H9 (cell line): Measurements from ENCODE around the gene THSD4. TPM values are rescaled to one million over a fixed set of nuclear protein-coding genes. Genes with fewer than 3 reads are reported as not detected.

Experiments used
- DNase-seq: peaks from one replicate; pipeline ENCODE4 v3.0.0-alpha.2; 2017
- H2AFZ ChIP-seq: one replicate; pipeline ENCODE4 v1.6.1; 2013; ENCODE audit warnings: mild to moderate bottlenecking, low read length, control low read depth, moderate library complexity
- H2AK5ac ChIP-seq: 2 replicates; pipeline ENCODE4 v1.6.1; 2013; ENCODE audit warnings: low read length, control low read depth, mixed read lengths; ENCODE audit not compliant: insufficient read length
- H2BK120ac ChIP-seq: one replicate; pipeline ENCODE4 v1.6.1; 2013; ENCODE audit warnings: low read depth, mild to moderate bottlenecking, low read length, control low read depth, inconsistent platforms; ENCODE audit not compliant: poor library complexity, severe bottlenecking
- H2BK12ac ChIP-seq: 2 replicates; pipeline ENCODE4 v1.6.1; 2013; ENCODE audit warnings: low read length, control low read depth, mixed read lengths, low read depth; ENCODE audit not compliant: insufficient read length
- H2BK15ac ChIP-seq: 2 replicates; pipeline ENCODE4 v1.6.1; 2013; ENCODE audit warnings: low read depth, low read length, control low read depth
- H2BK20ac ChIP-seq: one replicate; pipeline ENCODE4 v1.6.1; 2013; ENCODE audit warnings: low read depth, mild to moderate bottlenecking, low read length, control low read depth, inconsistent platforms; ENCODE audit not compliant: poor library complexity, severe bottlenecking
- H2BK5ac ChIP-seq: 2 replicates; pipeline ENCODE4 v1.6.1; 2013; ENCODE audit warnings: low read length, control low read depth, mixed read lengths; ENCODE audit not compliant: insufficient read length
- H3K14ac ChIP-seq: 2 replicates; pipeline ENCODE4 v1.6.1; 2013; ENCODE audit warnings: low read length, control low read depth; ENCODE audit not compliant: insufficient read depth
- H3K18ac ChIP-seq: 2 replicates; pipeline ENCODE4 v1.6.1; 2013; ENCODE audit warnings: low read depth, mild to moderate bottlenecking, mixed read lengths, low read length, control low read depth; ENCODE audit not compliant: insufficient read length
- H3K23ac ChIP-seq: 2 replicates; pipeline ENCODE4 v1.6.1; 2013; ENCODE audit warnings: low read length, control low read depth, mixed read lengths, low read depth; ENCODE audit not compliant: insufficient read length
- H3K23me2 ChIP-seq: 2 replicates; pipeline ENCODE4 v1.6.1; 2013; ENCODE audit warnings: low read depth, mild to moderate bottlenecking, mixed read lengths, low read length, control low read depth; ENCODE audit not compliant: insufficient read length, poor library complexity, severe bottlenecking
- H3K27ac ChIP-seq: 2 replicates; pipeline ENCODE4 v1.5.1; 2013; ENCODE audit warnings: low read length, control low read depth, mixed read lengths, low read depth; ENCODE audit not compliant: insufficient read length
- H3K27me3 ChIP-seq: 2 replicates; pipeline ENCODE4 v1.6.1; 2013; ENCODE audit warnings: low read length, control low read depth, inconsistent platforms; ENCODE audit not compliant: insufficient read depth
- H3K4ac ChIP-seq: 2 replicates; pipeline ENCODE4 v1.6.1; 2013; ENCODE audit warnings: low read depth, mild to moderate bottlenecking, control low read depth, inconsistent platforms, low read length, moderate library complexity
- H3K4me1 ChIP-seq: 2 replicates; pipeline ENCODE4 v1.6.1; 2013; ENCODE audit warnings: low read length, control low read depth, inconsistent platforms; ENCODE audit not compliant: insufficient read depth
- H3K4me2 ChIP-seq: 2 replicates; pipeline ENCODE4 v1.6.1; 2013; ENCODE audit warnings: low read length, control low read depth, mixed read lengths; ENCODE audit not compliant: insufficient read length, insufficient read depth
- H3K56ac ChIP-seq: 2 replicates; pipeline ENCODE4 v1.6.1; 2013; ENCODE audit warnings: low read depth, mild to moderate bottlenecking, mixed read lengths, low read length, control low read depth; ENCODE audit not compliant: insufficient read length
- H3K79me1 ChIP-seq: 2 replicates; pipeline ENCODE4 v1.6.1; 2013; ENCODE audit warnings: low read depth, mild to moderate bottlenecking, moderate library complexity, low read length, control low read depth, inconsistent platforms; ENCODE audit not compliant: insufficient read depth, poor library complexity, severe bottlenecking
- H3K79me2 ChIP-seq: 2 replicates; pipeline ENCODE4 v1.6.1; 2013; ENCODE audit warnings: low read length, control low read depth, inconsistent platforms; ENCODE audit not compliant: insufficient read depth
- H3K9ac ChIP-seq: 2 replicates; pipeline ENCODE4 v1.6.1; 2013; ENCODE audit warnings: low read length, control low read depth, mixed read lengths; ENCODE audit not compliant: insufficient read length; ENCODE audit errors: extremely low read depth
- H3K9me3 ChIP-seq: one replicate; pipeline ENCODE4 v1.6.1; 2013; ENCODE audit warnings: low read depth, low read length, inconsistent platforms; ENCODE audit not compliant: control insufficient read depth
- H3T11ph ChIP-seq: one replicate; pipeline ENCODE4 v1.6.1; 2013; ENCODE audit warnings: mild to moderate bottlenecking, low read length, control low read depth, inconsistent platforms
- H4K20me1 ChIP-seq: one replicate; pipeline ENCODE4 v1.6.1; 2013; ENCODE audit not compliant: control insufficient read depth, insufficient read length, insufficient read depth
- H4K5ac ChIP-seq: 2 replicates; pipeline ENCODE4 v1.6.1; 2013; ENCODE audit warnings: low read depth, mild to moderate bottlenecking, mixed read lengths, low read length, control low read depth; ENCODE audit not compliant: insufficient read length
- H4K8ac ChIP-seq: replicated peaks from 2 replicates; pipeline ENCODE4 v1.6.1; 2013; ENCODE audit warnings: low read length, control low read depth, mixed read lengths, low read depth; ENCODE audit not compliant: insufficient read length
- H4K91ac ChIP-seq: 2 replicates; pipeline ENCODE4 v1.6.1; 2013; ENCODE audit warnings: low read depth, mild to moderate bottlenecking, moderate library complexity, mixed read lengths, low read length, control low read depth; ENCODE audit not compliant: insufficient read length
- H3K27ac Mint-ChIP-seq, 3 experiments: 2 replicates in 2 of 3; 3 replicates in 1 of 3; pipeline ENCODE4 v1.8.0; 2020 to 2021; ENCODE audit warnings: mixed read lengths in 3 of 3, mild to moderate bottlenecking in 1 of 3, moderate library complexity in 1 of 3
- H3K27me3 Mint-ChIP-seq: 2 replicates; pipeline ENCODE4 v1.8.0; 2021; ENCODE audit warnings: low read depth, mild to moderate bottlenecking, moderate library complexity, mixed read lengths
- H3K36me3 Mint-ChIP-seq, 3 experiments: 2 replicates in 2 of 3; 3 replicates in 1 of 3; pipeline ENCODE4 v1.8.0; 2020 to 2021; ENCODE audit warnings: low read depth in 3 of 3, mixed read lengths in 3 of 3; ENCODE audit not compliant: insufficient read depth in 1 of 3
- H3K4me1 Mint-ChIP-seq, 2 experiments: 2 replicates each; pipeline ENCODE4 v1.8.0; 2020; ENCODE audit warnings: mixed read lengths in 2 of 2
- H3K4me3 Mint-ChIP-seq, 2 experiments: 2 replicates in 1 of 2; 3 replicates in 1 of 2; pipeline ENCODE4 v1.8.0; 2020 to 2021; ENCODE audit warnings: mild to moderate bottlenecking in 2 of 2, mixed read lengths in 2 of 2, moderate library complexity in 1 of 2
- H3K9me3 Mint-ChIP-seq, 2 experiments: 2 replicates in 1 of 2; 3 replicates in 1 of 2; pipeline ENCODE4 v1.8.0; 2020; ENCODE audit warnings: mild to moderate bottlenecking in 2 of 2, mixed read lengths in 2 of 2, moderate library complexity in 1 of 2
- CTCF ChIP-seq: fragments of 200-600 bp; sonication (generic); conservative IDR thresholded peaks from 3 replicates; pipeline ENCODE4 v1.8.0; 2021; ENCODE audit warnings: antibody characterized with exemption, mild to moderate bottlenecking
- WGBS: extraction: QIAGEN DNeasy Blood & Tissue Kit; methylation state at CpG from one replicate; pipeline ENCODE4 v1.1.7; 2013; ENCODE audit warnings: missing lambda C conversion rate, low lambda C conversion rate, mixed read lengths; ENCODE audit not compliant: insufficient read length; ENCODE audit errors: extremely low coverage; 5-methylcytosine and 5-hydroxymethylcytosine counted together
- total RNA-seq: library from RNA; stranded (reverse); gene quantifications from 2 replicates; pipeline ENCODE4 v1.2.1, GENCODE V29; 2021

Gene THSD4
- total RNA-seq, 1 experiment from 2014 or later: 5.5 TPM

- H2BK12ac ChIP-seq: no peak overlapping the region
- TF ChIP-seq CTCF: peak; percentile 46; the same call in 2 of the 3 replicates
- H4K5ac ChIP-seq: no peak overlapping the region
- no CpG with 5 or more reads among the region's 5 CpGs for WGBS
- no peaks in the 10 kb centered on the region for H3K79me1 ChIP-seq
- H3K9me3 Mint-ChIP-seq: no peaks in the 10 kb centered on the region; a peak in 1 of 5 replicates
- no peaks in the 10 kb centered on the region for H4K20me1 ChIP-seq
- no peak overlapping the region for H4K91ac ChIP-seq
- H2BK120ac ChIP-seq: no peak overlapping the region
- H3K56ac ChIP-seq: no peak overlapping the region
- no peak for DNase-seq
- no peak overlapping the region for H4K8ac ChIP-seq
- H3T11ph ChIP-seq: no peak overlapping the region
- H3K27ac ChIP-seq: no peak overlapping the region
- no peak overlapping the region for H2BK5ac ChIP-seq
- no peak overlapping the region for H3K23ac ChIP-seq
- no peak overlapping the region for H2AK5ac ChIP-seq
- H3K27ac Mint-ChIP-seq: no peak overlapping the region
- H2AFZ ChIP-seq: no peak overlapping the region
- no peak overlapping the region for H3K9ac ChIP-seq
- no peak overlapping the region for H3K4me3 Mint-ChIP-seq
- H3K14ac ChIP-seq: no peak overlapping the region
- H2BK15ac ChIP-seq: no peak overlapping the region
- no peak overlapping the region for H3K4ac ChIP-seq
- H3K79me2 ChIP-seq: no peaks in the 10 kb centered on the region
- no peak overlapping the region for H2BK20ac ChIP-seq
- H3K18ac ChIP-seq: no peak overlapping the region
- H3K27me3 Mint-ChIP-seq: no peaks in the 10 kb centered on the region
- H3K4me1 ChIP-seq: peaks cover 5% of the 10 kb centered on the region; the same call in 1 of the 2 replicates
- H3K36me3 Mint-ChIP-seq: peaks cover 0 to 3% (median 2%) of the 10 kb centered on the region in 3 experiments; a peak in 3 of 7 replicates
- no peaks in the 10 kb centered on the region for H3K27me3 ChIP-seq
- H3K9me3 ChIP-seq: no peaks in the 10 kb centered on the region
- no peak overlapping the region for H3K4me2 ChIP-seq
- H3K4me1 Mint-ChIP-seq: peaks cover 7 to 9% of the 10 kb centered on the region in 2 experiments
- H3K23me2 ChIP-seq: no peaks in the 10 kb centered on the region
Observed at GRCh38 chr15:71256934-71257664, 141.8 kb downstream of the THSD4 start.
